HG02571 (cell line): ENCODE results near the gene KRT25.
"Not testable (repeated sequence)": the region's sequence is repeated elsewhere in the genome, so short reads cannot be mapped to it uniquely, and the experiment has no call there.

Experiments
- ATAC-seq: cut with Tn5 transposase; IDR thresholded peaks from one replicate; pipeline ENCODE4 v1.9.1; 2021; ENCODE audit warnings: mild to moderate bottlenecking, moderate library complexity; ENCODE audit not compliant: unreplicated experiment

KRT25 gene

DNA sequence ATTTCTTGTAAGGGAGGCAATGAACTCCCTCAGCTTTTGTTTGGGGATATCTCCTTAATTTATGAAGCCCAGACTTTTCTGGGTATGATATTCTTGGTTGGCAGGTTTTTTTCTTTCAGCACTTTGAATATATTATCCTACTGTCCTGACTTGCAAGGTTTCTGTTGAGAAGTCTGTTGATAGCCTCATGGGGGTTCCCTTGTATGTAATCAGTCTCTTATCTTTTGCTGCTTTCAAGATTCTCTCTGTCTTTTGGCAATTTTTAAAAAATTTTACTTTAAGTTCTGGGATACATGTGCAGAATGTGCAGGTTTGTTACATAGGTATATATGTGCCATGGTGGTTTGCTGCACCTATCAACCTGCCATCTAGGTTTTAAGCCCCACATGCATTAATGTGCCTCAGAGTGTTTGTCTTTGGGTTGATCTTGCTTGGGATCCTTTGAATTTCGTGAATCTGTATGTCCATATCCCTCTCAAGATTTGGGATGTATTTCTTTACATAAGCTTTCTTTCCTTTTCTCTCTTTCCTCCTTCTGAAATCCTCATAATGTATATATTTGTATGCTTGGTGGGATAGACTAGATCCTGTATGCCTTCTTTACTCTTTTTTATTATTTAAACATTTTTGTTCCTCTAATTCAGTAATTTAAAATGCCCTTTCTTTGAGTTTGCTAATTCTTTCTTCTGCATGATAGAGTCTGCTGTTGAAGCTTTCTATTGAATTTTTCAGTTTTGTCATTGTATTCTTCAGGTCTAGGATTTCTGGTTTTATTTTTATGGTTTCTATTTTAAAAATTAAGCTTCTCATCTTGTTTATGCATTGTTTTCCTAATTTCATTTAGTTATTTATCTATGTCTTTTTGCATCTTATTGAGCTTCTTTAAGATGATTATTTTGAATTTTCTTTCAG is 5.2 kb upstream of the KRT25 start:
- ATAC-seq, result no peak

- no peak for ATAC-seq
These were observed 1.3 kb downstream of the KRT25 start for GRCh38 chr17:40753804-40754203.

DNA sequence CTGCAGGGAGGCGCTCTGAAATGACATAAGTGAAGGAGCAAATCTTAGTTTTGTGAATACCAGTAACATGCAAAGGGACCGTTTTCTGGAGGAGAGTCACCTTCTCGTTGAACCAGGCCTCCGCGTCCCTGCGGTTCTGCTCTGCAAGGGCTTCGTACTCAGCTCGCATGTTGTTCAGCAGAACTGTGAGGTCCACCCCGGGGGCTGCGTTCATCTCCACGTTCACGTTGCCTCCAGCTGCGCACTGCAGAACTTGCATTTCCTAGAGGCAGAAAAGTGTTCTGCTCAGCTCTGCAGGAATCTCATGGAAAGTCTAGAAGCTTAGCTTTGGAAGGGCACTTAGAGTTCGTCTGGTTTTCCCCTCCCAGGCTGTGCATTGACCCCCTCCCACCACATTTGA is 4.1 kb downstream of the KRT25 start:
- ATAC-seq, result no peak

GRCh38 chr17:40750391-40750790 is 4.7 kb downstream of the KRT25 start:
- no peak for ATAC-seq

DNA sequence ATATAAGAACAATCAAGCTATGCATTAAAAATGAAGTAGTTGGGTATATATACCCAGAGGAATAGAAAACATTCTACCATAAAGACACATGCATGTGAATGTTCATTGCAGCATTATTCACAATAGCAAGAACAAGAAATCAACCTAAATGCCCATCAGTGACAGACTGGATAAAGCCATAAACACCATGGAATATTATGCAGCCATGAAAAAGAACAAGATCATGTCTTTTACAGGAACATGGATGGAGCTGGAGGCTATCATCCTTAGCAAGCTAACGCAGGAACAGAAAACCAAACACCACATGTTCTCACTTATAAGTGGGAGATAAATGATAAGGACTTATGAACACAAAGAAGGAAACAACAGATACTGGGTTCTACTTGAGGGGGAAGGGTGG is 6.5 kb downstream of the KRT25 start:
- not testable (repeated sequence) for ATAC-seq

- no peak for ATAC-seq
These were observed 16.6 kb downstream of the KRT25 start for GRCh38 chr17:40738553-40738952.

DNA sequence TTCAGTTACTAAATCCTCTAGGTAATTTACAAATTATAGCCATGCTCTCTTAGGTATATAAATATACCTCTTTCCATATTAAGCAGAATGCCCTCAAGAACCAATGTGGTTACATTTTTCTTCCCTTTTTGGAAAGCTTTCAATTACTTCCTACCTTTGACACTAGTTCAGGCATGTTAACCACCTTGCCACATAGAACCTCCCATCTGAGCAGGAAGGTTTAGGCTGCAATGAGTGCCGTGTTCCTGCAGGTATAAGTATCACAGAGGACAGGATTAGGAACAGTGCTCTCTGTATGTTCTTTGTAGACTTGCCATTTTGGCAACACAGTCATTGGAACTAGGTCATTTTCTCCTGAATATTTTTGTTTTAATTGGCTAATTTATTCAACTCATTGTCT is 20.1 kb downstream of the KRT25 start:
- no peak for ATAC-seq

GRCh38 chr17:40734018-40734417 is 21.1 kb downstream of the KRT25 start:
- no peak for ATAC-seq

GRCh38 chr17:40730970-40731369 is 24.2 kb downstream of the KRT25 start:
- ATAC-seq, result no peak

- no peak for ATAC-seq
These were observed 27.5 kb downstream of the KRT25 start for GRCh38 chr17:40727447-40728231.

DNA sequence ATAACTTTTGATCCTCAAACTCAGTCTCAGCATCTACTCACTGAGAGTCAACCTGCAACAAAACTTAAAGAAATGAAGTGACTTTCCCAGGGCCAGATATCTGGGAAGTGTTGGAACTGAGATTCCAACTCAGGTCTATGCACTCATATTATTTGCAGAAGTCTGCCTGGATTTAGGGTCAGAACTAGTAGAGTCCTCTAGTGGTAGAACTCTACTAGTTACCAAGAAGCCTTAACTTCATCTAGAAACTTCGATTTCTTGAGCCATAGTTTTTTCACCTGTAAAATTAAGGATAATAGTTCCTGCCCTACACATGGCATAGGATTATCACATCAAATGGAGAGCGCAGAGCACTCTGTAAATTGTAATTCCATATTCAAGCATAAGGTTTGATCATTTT is 28.2 kb downstream of the KRT25 start:
- no peak for ATAC-seq

DNA sequence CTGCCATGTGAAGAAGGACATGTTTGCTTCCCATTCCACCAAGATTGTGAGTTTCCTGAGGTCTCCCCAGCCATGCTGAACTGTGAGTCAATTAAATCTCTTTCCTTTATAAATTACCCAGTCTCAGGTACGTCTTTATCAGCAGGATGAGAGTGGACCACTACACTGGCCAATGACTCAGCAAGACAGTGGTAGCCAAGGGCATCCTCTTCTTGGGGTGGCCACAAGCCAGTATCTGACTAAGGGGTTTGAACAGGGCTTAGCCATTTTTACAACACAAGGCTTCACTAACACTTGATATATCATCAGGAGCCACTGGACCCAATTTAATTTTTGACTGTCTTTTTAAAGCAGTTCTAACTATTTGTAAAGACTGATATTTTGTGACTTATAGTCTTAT is 30.5 kb downstream of the KRT25 start:
- ATAC-seq, result no peak

GRCh38 chr17:40722241-40722640 is 32.9 kb downstream of the KRT25 start:
- ATAC-seq, result no peak

- ATAC-seq, result no peak
These were observed 34.2 kb downstream of the KRT25 start for GRCh38 chr17:40720899-40721298.

DNA sequence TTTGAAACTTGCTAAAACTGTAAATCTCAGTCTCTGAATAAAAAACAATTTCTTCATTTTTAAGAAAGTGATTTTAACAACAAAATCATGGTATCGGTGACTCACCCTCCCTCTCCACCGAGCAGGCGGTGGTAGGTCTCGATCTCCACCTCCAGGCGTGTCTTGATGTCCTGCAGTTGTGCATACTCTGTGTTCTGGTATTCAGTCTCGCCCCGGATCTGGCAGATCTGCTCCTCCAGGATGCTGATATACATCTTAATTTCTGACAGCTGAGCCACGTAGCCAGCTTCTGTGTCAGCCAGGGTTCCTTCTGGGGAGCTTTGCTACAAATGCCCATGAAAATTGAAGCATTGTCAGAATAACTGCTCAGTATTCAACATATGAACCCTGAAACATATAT is 36.2 kb downstream of the KRT25 start:
- no peak for ATAC-seq

DNA sequence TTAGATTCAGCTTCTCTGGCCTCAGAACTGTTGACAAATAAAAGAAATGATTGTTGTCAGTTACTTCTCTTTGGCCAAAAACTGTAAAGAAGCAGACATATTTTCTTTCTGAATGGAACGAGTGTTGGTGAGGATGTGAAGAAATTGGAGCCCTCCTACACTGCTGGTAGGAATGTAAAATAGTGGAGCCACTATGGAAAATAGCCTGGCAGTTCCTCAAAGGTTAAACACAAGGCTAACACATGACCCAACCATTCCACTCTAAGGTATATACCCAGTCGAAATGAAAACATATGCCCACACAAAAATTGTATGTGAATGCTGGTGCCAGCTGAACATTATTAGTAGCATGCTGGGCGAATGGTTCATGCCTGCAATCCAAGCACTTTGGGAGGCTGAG is 37.4 kb downstream of the KRT25 start:
- no peak for ATAC-seq

DNA sequence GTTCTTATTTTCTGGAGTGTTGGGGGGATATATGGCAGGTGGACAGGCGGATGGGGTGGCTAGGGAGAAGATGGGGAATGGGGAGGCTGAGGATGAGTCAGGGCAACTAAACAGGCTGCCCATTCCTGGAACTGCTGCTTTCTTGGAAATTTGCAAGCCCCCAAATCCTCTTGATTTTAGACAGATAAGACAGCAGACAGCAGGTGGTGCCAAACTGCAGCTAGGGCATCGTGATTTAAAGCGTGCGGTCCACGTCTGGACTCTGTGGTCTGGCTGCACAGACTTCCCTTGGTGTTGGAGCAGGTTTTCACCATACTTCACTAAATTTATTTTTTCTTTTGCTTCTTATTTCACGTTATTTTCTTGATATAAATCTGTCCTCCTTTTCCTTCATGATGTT is 40.7 kb downstream of the KRT25 start:
- ATAC-seq, result no peak

DNA sequence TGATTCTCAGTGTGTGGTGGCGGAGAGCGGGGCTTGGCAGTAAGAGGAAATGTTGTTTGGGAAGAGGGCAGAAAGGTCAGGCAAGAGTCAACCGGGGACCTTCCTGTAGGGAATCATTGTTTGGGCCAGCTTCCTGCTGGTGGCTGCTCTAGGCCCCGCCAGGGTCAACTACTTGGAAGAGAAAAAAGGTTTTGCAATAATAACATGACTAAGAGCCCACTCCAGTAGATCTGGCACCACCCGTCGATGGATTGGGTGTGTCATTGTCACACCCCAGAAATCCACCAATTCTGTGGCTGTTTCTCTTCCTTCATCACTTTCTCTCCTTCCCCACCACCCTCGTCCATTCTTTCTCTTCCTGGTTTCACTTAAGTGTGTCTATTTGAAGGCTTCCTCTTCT is 47.4 kb downstream of the KRT25 start:
- no peak for ATAC-seq

DNA sequence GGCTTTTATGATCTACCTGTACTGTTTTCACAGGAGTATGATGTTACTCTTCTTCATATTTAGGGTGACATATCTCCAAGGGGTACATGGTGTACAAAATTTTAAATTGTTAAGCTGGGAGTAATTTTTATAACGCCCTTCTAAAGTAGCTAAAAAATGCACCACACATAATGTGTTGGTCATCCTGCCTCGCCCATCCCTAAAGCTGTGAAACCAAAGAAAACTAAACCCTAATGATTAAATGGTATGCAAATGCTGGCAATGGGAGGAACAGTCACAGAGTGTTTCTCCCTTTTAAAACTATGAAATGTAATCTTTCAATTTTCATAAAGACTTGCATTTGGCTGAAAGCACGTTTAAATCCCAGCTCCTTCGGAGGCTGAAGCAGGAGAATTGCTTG is 49.5 kb downstream of the KRT25 start:
- ATAC-seq, result no peak

DNA sequence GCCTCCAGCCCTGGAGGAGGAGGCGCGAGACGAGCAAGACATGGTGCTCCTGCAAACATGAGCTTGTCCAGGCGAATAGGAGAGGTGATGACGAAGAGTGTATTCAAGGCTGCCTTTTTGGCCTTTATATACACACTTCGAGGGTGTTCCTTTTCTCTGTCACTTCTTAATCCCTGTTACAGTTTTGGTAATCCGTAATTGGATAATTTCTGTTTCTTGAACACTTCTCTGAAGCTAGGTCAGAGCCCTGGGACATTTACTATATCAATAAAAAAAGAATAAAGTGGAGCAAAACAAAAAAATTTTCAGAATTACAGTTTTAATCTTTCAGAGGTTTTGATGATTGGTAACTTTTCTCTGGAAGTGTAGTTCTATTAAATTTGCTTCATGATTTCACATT is 51.5 kb downstream of the KRT25 start, which contains the start of gene KRT24:
TSS of gene KRT24 (minus strand) at position 101 of the 400 bp plus-strand sequence. CDS start at position 42, 59 bp downstream.
- no peak for ATAC-seq

GRCh38 chr17:40702271-40702670 is 52.9 kb downstream of the KRT25 start:
- no peak for ATAC-seq

GRCh38 chr17:40699853-40700252 is 55.3 kb downstream of the KRT25 start:
- ATAC-seq, result no peak
